Thymus (tissue), 11 donors: ENCODE measurements around the gene CDH23. TPM values are rescaled to one million over a fixed set of nuclear protein-coding genes. Genes with fewer than 3 reads are reported as not detected.

Experiments
- DNase-seq, 9 donors: peaks; one replicate each; pipeline ENCODE4 v3.0.0-alpha.2; 2013; ENCODE audit warnings: low spot score in 9 of 9, low read depth in 6 of 9, missing footprints in 1 of 9
- H3K27ac ChIP-seq, 2 donors: one replicate each; pipeline ENCODE4 v1.5.1; 2013; ENCODE audit warnings: control low read depth in 1 of 2, low read depth in 1 of 2, low read length in 1 of 2, mild to moderate bottlenecking in 1 of 2, moderate library complexity in 1 of 2
- H3K27me3 ChIP-seq, 2 donors: one replicate each; pipeline ENCODE4 v1.5.1; 2013; ENCODE audit warnings: low read length in 1 of 2; ENCODE audit not compliant: control insufficient read depth in 2 of 2, insufficient read depth in 1 of 2
- H3K36me3 ChIP-seq, 2 donors: one replicate each; pipeline ENCODE4 v1.5.1; 2013; ENCODE audit warnings: low read length in 1 of 2, mild to moderate bottlenecking in 1 of 2, moderate library complexity in 1 of 2; ENCODE audit not compliant: control insufficient read depth in 2 of 2, insufficient read depth in 2 of 2
- H3K4me1 ChIP-seq, 2 donors: one replicate each; pipeline ENCODE4 v1.5.1; 2013; ENCODE audit warnings: low read length in 2 of 2; ENCODE audit not compliant: control insufficient read depth in 2 of 2, insufficient read depth in 2 of 2
- H3K4me3 ChIP-seq, 2 donors: one replicate each; pipeline ENCODE4 v1.5.1; 2013; ENCODE audit warnings: low read length in 2 of 2, control low read depth in 1 of 2, mild to moderate bottlenecking in 1 of 2
- H3K9me3 ChIP-seq, 2 donors: one replicate each; pipeline ENCODE4 v1.5.1; 2013; ENCODE audit warnings: low read length in 1 of 2, mild to moderate bottlenecking in 1 of 2; ENCODE audit not compliant: control insufficient read depth in 2 of 2, insufficient read depth in 1 of 2
- WGBS: extraction: QIAGEN DNeasy Blood & Tissue Kit; methylation state at CpG from one replicate; pipeline ENCODE4 v1.1.7; 2013; 5-methylcytosine and 5-hydroxymethylcytosine counted together
- polyA plus RNA-seq: library from polyadenylated mRNA; stranded (reverse); fragments of 200-250 nt; gene quantifications from one replicate; pipeline ENCODE4 v1.2.3, GENCODE V29; 2013
- total RNA-seq: library from RNA; stranded (reverse); fragments of 120-200 nt; gene quantifications from one replicate; pipeline ENCODE4 v1.2.4, GENCODE V29; 2013
- donor health status: healthy.

Gene CDH23
- total and polyA plus RNA-seq, 2 donors, result 9.1 TPM

DNA sequence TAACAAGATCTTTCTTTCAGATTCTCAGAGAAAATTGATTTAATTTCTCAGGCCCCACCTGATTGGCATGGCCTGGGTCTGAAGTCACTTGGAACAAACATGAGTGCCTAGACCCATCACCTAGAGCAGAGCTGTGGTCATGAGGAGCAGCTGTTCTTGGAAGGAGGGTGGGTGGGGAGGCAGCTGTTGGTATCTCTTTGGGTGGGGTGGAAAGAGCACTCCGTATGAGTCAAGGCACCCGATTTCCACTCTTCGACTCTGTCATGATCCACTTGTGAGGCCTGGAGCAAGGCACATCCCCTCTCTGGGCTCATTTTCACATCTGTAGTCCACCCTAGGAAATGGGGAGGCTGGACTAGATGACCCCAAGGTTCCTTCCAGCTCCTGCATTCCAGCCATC lies 166.2 kb downstream of the CDH23 start:
- WGBS, result 86% methylated on average over 3 of the region's 3 CpGs
- no peaks in the 10 kb centered on the region for H3K4me1 ChIP-seq
- DNase-seq, result no peak
- H3K27ac ChIP-seq, result no peak overlapping the region
- H3K36me3 ChIP-seq, result no peaks in the 10 kb centered on the region
- peaks cover 0 to 9% of the 10 kb centered on the region in 2 donors for H3K27me3 ChIP-seq
- H3K9me3 ChIP-seq, result no peaks in the 10 kb centered on the region
- no peak overlapping the region for H3K4me3 ChIP-seq

- Histone ChIP-seq H3K27ac (no peak overlapping the region), H3K9me3 (no peaks in the 10 kb centered on the region), H3K36me3 (no peaks in the 10 kb centered on the region), H3K27me3 (peaks cover 0 to 8% of the 10 kb centered on the region in 2 donors), H3K4me1 (no peaks in the 10 kb centered on the region), H3K4me3 (no peak overlapping the region)
- DNase-seq, result no peak
- WGBS, result 94% methylated on average over 12 of the region's 12 CpGs
Measured at GRCh38 chr10:71564194-71564820, 167.6 kb downstream of the CDH23 start.

GRCh38 chr10:71565284-71566000 lies 168.7 kb downstream of the CDH23 start:
- no peaks in the 10 kb centered on the region for H3K27me3 ChIP-seq
- no peak for DNase-seq
- H3K4me3 ChIP-seq, result no peak overlapping the region
- H3K4me1 ChIP-seq, result no peaks in the 10 kb centered on the region
- WGBS, result 97% methylated on average over 2 of the region's 2 CpGs
- H3K36me3 ChIP-seq, result no peaks in the 10 kb centered on the region
- no peak overlapping the region for H3K27ac ChIP-seq
- H3K9me3 ChIP-seq, result no peaks in the 10 kb centered on the region

DNA sequence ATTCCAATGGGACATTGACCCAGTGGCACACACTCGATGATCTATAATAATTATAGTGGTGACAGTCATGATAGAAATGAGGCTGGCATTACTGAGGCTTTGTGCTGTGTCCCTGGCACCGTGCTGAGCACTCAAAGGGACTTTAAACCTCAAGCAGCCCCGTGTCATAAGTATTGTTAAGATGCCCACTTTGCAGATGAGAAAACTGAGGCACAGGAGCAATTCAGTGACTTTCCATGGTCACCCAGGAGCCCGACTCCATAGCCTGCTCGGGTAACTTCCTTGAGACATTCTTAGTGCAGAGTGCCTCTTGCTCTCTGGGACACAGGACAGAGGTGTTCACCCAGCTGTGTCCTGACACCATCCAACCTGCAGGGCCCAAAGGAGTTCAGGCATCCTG lies 170.3 kb downstream of the CDH23 start:
- no peaks in the 10 kb centered on the region for H3K27me3 ChIP-seq
- H3K4me3 ChIP-seq, result no peak overlapping the region
- H3K9me3 ChIP-seq, result no peaks in the 10 kb centered on the region
- WGBS, result 95% methylated on average over 5 of the region's 5 CpGs
- H3K4me1 ChIP-seq, result no peaks in the 10 kb centered on the region
- H3K36me3 ChIP-seq, result no peaks in the 10 kb centered on the region
- H3K27ac ChIP-seq, result no peak overlapping the region
- no peak for DNase-seq

DNA sequence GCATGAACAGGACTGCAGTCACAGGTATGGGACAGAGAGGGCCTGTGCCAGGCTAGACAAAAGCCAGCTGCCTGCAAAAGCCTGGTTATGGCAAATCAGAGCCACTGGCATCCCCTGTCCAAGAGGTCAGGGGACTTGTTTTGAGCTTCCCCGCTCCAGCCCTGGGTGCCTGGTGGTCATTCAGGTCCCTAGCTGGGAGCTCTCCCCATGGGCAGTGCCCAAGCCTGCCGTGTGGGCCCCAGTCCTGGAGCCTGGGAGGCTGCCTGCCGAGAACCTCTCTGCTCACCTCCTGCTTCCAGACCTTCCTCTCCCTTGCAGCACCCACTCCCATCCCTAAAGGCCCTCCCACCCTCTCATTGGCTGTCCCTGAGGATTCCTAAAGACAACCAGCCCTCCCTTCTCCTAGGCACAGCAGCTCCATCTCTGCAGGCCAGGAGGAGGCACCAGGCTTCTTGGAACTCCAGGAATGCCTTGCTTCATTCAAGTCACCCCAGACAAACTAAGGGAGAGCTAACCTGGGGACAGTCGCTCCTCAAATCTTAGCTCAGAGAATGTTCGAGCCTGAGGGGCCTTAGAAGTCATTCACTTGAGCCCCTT lies 172.3 kb downstream of the CDH23 start:
- H3K4me3 ChIP-seq, result no peak overlapping the region
- H3K36me3 ChIP-seq, result no peaks in the 10 kb centered on the region
- no peaks in the 10 kb centered on the region for H3K9me3 ChIP-seq
- WGBS, result 98% methylated on average over 5 of the region's 5 CpGs
- DNase-seq, result no peak
- H3K27ac ChIP-seq, result no peak overlapping the region
- H3K27me3 ChIP-seq, result no peaks in the 10 kb centered on the region
- no peaks in the 10 kb centered on the region for H3K4me1 ChIP-seq

GRCh38 chr10:71569775-71570588 lies 173.3 kb downstream of the CDH23 start:
- 65% methylated on average over 6 of the region's 6 CpGs for WGBS
- Histone ChIP-seq H3K27ac (no peak overlapping the region), H3K4me1 (no peaks in the 10 kb centered on the region), H3K4me3 (no peak overlapping the region), H3K9me3 (no peaks in the 10 kb centered on the region), H3K27me3 (no peaks in the 10 kb centered on the region), H3K36me3 (no peaks in the 10 kb centered on the region)
- peak; percentile 13 to 76 (median 51) for DNase-seq

GRCh38 chr10:71571460-71572175 lies 174.9 kb downstream of the CDH23 start:
- H3K4me1 ChIP-seq, result no peaks in the 10 kb centered on the region
- H3K36me3 ChIP-seq, result no peaks in the 10 kb centered on the region
- no peaks in the 10 kb centered on the region for H3K27me3 ChIP-seq
- DNase-seq, result no peak
- H3K4me3 ChIP-seq, result no peak overlapping the region
- 97% methylated on average over 15 of the region's 15 CpGs for WGBS
- no peaks in the 10 kb centered on the region for H3K9me3 ChIP-seq
- H3K27ac ChIP-seq, result no peak overlapping the region

DNA sequence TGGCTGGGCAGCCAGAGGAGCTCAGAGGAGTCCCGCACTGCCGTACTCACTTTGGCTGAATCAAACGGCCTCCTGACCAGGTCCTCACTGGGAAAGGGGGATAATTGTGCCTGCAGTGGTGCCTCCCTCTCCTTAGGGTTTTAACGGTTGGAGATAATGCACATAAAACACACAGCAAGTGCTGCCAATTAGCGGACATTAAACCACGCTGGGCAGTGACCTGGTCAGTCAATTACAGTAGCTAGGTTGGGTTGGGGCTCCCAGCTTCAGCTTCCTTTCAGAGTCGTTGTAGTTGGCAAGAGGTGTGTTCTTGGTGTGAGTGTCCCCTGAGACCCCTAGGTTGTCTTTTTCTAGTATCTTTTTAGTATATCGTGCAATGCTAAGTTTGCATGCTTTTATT lies 176.2 kb downstream of the CDH23 start:
- H3K27ac ChIP-seq, result no peak overlapping the region
- H3K4me3 ChIP-seq, result no peak overlapping the region
- no peaks in the 10 kb centered on the region for H3K36me3 ChIP-seq
- peaks cover 0 to under 1% of the 10 kb centered on the region in 2 donors for H3K27me3 ChIP-seq
- no peaks in the 10 kb centered on the region for H3K4me1 ChIP-seq
- no peak for DNase-seq
- H3K9me3 ChIP-seq, result no peaks in the 10 kb centered on the region
- WGBS, result 92% methylated on average over 8 of the region's 8 CpGs
